Retinal pigment epithelial cell (primary cell): Measurements from ENCODE around the gene ZSWIM2.

ENCODE experiments used
- DNase-seq: peaks from one replicate; pipeline ENCODE4 v3.0.0-alpha.2; 2010; ENCODE audit warnings: low read depth
- H3K4me3 ChIP-seq: 2 replicates; pipeline ENCODE4 v1.5.1; 2011; ENCODE audit warnings: mild to moderate bottlenecking, low read length, control low read depth, moderate library complexity
- CTCF ChIP-seq: conservative IDR thresholded peaks from 2 replicates; pipeline ENCODE4 v1.5.1; 2011; ENCODE audit warnings: low read depth, low read length, control low read depth, inconsistent platforms

The ZSWIM2 gene

GRCh38 chr2:186887107-186888090 lies 38.4 kb upstream of the ZSWIM2 start:
- no peak for TF ChIP-seq CTCF
- DNase-seq = no peak
- no peak overlapping the region for H3K4me3 ChIP-seq

- no peak for TF ChIP-seq CTCF
- DNase-seq = no peak
- no peak overlapping the region for H3K4me3 ChIP-seq
Measured at GRCh38 chr2:186884587-186884986, 35.6 kb upstream of the ZSWIM2 start.

GRCh38 chr2:186883666-186884065 lies 34.7 kb upstream of the ZSWIM2 start:
- TF ChIP-seq CTCF = no peak
- no peak overlapping the region for H3K4me3 ChIP-seq
- DNase-seq = no peak

GRCh38 chr2:186882511-186883071 lies 33.6 kb upstream of the ZSWIM2 start:
- H3K4me3 ChIP-seq = no peak overlapping the region
- no peak for DNase-seq
- TF ChIP-seq CTCF = no peak

GRCh38 chr2:186881660-186882059 lies 32.7 kb upstream of the ZSWIM2 start:
- TF ChIP-seq CTCF = no peak
- no peak overlapping the region for H3K4me3 ChIP-seq
- no peak for DNase-seq

- DNase-seq = no peak
- H3K4me3 ChIP-seq = no peak overlapping the region
- TF ChIP-seq CTCF = no peak
Measured at GRCh38 chr2:186879312-186879711, 30.3 kb upstream of the ZSWIM2 start.

GRCh38 chr2:186874713-186875112 lies 25.7 kb upstream of the ZSWIM2 start:
- no peak overlapping the region for H3K4me3 ChIP-seq
- DNase-seq = no peak
- TF ChIP-seq CTCF = no peak
